Ovary (tissue), 3 donors: ENCODE results near the gene MCUB.
"Not testable (repeated sequence)": the region's sequence is repeated elsewhere in the genome, so short reads cannot be mapped to it uniquely, and the experiment has no call there.

Source experiments
- CTCF ChIP-seq, 3 donors: fragments of 450-650 bp in 2 of 3; fragments of 200-600 bp in 1 of 3; IDR thresholded peaks; one replicate each; pipeline versions ENCODE4 v1.5.1 to v1.8.0; 2016 to 2022; ENCODE audit warnings: antibody characterized with exemption in 3 of 3, mild to moderate bottlenecking in 1 of 3
- POLR2A ChIP-seq: fragments of 450-650 bp; IDR thresholded peaks from one replicate; pipeline ENCODE4 v1.6.1; 2017; ENCODE audit warnings: antibody characterized with exemption, mild to moderate bottlenecking, moderate library complexity
- donor health status: DM: no; HTN: no; CAD: no.

GRCh38 chr4:109558095-109558494, 2.0 kb upstream of the MCUB start:
- not testable (repeated sequence) for TF ChIP-seq CTCF (IDR thresholded peaks at IDR 0.05); POLR2A
